ENCODE results near the gene WLS.

Gene WLS

GRCh38 chr1:68202239-68202832 lies 30.0 kb downstream of the WLS start:
- DNase-seq (ENCODE audit: extremely low read depth in 1 of 2, low read depth in 1 of 2) = no peak

GRCh38 chr1:68201546-68202238 lies 30.6 kb downstream of the WLS start:
- no peak for DNase-seq (ENCODE audit: extremely low read depth in 1 of 2, low read depth in 1 of 2)

- DNase-seq (ENCODE audit: extremely low read depth in 1 of 2, low read depth in 1 of 2) = no peak
Observed at GRCh38 chr1:68199603-68200002, 32.7 kb downstream of the WLS start.

- DNase-seq (ENCODE audit: extremely low read depth in 1 of 2, low read depth in 1 of 2) = no peak
Observed at GRCh38 chr1:68198752-68199151, 33.6 kb downstream of the WLS start.

- no peak for DNase-seq (ENCODE audit: extremely low read depth in 1 of 2, low read depth in 1 of 2)
Observed at GRCh38 chr1:68197891-68198290, 34.4 kb downstream of the WLS start.

- DNase-seq (ENCODE audit: extremely low read depth in 1 of 2, low read depth in 1 of 2) = no peak
Observed at GRCh38 chr1:68197461-68197860, 34.9 kb downstream of the WLS start.

DNA sequence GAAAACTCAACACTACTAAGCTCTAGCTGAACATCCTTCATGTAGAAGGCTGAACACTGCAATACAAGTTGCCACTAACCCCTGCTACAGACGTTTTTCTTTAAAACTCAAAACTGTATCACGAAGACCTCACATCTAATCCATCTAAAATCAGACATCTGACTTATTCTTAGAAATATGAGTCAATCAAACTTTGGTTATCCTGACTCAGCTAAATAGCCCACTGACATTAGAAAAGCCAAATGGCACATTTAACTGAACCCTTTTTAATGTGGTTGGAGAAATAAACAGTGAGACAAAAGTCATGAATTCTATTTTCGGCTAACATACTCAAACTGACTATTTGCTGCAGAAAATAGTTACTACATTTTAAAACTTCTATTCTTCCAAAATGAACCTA lies 35.6 kb downstream of the WLS start:
- no peak for DNase-seq (ENCODE audit: extremely low read depth in 1 of 2, low read depth in 1 of 2)

DNA sequence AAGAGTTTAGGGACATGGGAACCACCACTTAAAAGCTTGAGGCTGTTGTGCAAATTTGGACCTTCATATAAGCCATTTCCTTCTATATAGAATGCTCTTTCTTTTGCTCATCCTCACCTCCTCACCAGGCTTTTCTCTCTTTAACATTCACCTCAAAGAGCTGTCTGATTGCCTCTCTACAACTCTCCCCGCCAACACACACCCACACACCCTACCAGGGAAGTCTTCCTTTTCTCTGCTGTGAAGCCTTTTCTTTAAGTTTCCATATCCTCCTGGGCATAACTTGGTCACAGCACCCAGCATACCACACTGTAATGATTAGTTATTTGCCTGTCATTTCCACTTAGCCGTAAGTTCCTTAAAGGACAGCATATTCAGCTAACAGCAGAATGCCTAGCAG lies 40.6 kb downstream of the WLS start:
- no peak for DNase-seq (ENCODE audit: extremely low read depth in 1 of 2, low read depth in 1 of 2)

- DNase-seq (ENCODE audit: extremely low read depth in 1 of 2, low read depth in 1 of 2) = no peak
Observed at GRCh38 chr1:68188644-68189340, 43.5 kb downstream of the WLS start.

DNA sequence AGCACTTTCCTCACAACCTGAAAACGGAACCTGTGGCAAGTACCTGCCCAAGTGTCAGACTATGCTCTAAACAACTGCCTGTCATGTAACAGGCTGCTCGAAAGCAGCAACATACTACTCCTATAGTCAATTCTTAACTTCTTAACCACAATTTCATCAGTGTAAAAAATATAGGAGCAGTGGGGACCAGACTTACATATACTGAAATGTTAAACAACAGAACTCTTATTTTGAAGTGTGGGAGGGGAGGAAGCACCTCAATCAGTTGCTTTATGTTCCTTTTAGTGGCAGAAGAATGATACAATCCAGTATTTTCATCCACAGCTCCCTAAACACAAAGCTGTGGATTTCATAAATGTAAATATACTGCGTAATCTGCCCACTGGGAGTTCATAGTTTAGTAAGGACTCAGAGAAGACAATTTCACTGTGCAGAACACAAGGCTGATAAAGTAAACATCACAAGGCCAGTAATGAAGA lies 44.2 kb downstream of the WLS start:
- no peak for DNase-seq (ENCODE audit: extremely low read depth in 1 of 2, low read depth in 1 of 2)

DNA sequence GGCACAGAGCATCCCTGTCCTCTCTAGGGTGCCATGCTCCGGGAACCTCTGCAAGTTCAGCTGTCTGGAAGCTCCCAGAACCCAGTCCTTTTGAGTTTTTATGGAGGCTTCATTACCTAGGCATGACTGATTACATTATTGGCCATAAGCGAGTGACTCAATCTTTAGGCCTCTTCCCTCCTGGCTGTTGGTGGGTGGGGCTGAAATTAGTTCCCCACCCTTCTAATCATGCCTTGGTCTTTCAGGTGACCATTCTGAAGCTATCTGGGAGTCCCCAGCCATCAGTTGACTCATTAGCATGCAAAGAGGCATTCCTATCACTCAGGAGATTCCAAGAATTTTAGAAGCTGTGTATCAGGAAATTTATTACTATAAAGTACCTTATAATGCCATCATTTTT lies 46.6 kb downstream of the WLS start:
- DNase-seq (ENCODE audit: extremely low read depth in 1 of 2, low read depth in 1 of 2) = no peak

DNA sequence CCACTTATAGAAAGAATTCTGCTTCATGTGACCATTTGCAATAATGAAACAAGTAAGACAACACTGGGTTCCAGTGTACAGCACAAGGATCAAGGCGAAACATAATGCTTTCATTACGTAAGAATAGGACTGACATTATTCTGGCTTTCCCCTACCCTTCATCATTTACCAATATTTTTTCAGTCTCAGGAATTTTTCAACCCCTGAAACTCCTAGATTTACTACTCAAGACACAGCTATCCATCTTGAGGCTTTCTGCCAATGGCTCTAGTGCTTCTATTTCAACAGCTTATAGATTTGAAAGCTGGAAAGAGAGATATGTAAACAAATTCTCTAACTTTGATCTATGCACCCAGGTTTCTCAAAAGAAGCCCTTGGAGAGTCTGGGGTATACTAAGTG lies 48.4 kb downstream of the WLS start:
- no peak for DNase-seq (ENCODE audit: extremely low read depth in 1 of 2, low read depth in 1 of 2)

DNA sequence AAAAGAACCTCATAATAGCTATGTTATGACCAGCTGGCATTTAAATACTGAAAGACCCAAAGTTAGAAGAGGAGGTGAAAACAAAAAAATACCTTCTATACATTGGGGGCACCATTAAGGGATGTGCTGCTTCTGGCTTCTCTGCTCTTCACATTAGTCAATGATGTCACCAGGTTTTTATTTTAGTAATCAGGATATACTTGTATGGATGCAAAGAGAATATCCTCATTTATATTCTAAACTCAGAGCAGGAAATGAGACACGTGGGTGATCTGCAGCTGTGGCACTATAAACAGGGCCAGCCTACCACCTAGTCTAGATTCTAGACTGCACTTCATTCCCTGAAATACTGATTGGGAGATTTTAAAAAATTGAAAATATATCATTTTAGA lies 51.2 kb downstream of the WLS start:
- DNase-seq (ENCODE audit: extremely low read depth in 1 of 2, low read depth in 1 of 2) = no peak

DNA sequence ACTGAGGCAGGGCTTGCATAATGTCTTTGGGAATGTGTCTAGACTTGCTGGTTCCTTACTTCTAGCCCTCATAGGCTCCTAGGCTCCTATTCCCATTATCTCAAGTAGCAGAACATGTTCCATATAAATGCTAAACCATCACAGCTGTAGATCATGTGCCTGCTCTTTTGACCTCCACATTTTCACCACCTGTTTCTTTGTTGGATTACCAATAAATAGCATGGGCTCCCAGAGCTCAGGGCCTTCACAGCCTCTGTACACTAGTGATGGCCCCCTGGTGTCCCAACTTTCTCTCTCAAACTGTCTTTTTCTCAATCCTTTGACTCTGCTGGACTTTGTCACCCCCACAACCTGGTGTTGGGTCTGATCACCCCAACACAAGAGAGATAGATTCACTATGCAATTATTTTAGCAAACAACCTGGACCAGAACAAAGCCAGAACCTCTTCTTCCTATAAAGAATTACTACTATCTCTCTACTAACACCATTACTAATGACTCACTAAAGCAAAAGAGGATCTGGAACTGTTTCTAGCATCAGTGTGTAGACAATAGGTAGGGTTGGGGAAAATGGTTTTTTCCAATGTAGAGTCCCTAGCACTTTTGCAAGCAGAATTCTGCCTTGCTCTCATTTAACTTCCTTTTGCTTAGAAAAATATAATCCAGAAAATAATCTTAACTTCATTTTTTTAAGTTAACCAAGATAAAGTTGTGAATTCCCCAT lies 51.7 kb downstream of the WLS start:
- DNase-seq (ENCODE audit: extremely low read depth in 1 of 2, low read depth in 1 of 2) = no peak

GRCh38 chr1:68178821-68179490 lies 53.4 kb downstream of the WLS start:
- DNase-seq (ENCODE audit: extremely low read depth in 1 of 2, low read depth in 1 of 2) = no peak

DNA sequence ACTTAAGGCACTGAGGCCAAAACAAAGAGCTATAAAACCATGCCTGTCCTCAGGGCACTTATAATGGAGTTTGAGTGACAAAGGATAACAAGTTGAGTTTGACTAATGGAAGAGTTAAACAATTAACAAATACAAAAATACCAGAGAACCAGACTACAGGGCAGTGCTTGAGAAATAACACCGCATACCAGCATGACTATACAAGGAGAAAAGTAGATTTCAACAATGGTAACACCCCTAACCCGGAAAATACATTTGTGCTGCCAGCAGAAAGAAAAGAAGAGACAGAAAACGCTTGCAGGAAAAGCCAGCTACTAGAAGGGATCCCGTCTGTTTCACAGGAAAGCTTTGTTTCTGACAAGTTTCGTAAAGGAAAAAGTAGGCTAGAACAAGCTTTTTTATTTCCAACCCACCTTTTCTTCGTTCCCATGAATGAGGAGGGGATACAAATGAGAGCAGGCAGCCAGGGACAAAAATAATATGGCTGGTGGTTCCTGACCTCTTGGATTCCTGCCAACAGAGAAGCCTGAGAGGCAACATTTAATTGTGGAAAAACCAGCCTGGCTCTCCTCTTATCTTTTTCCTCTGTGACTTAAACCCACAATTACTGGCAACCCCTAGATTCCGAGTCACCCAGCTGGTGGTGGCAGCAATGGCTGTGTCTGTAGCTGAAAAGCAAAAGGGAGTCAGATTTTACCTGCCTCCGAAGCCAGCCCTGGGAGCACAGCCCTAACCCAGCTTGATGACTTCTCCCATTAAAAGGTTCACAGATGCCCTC lies 56.5 kb downstream of the WLS start:
- no peak for DNase-seq (ENCODE audit: extremely low read depth in 1 of 2, low read depth in 1 of 2)

GRCh38 chr1:68174738-68175113 lies 57.6 kb downstream of the WLS start:
- DNase-seq (ENCODE audit: extremely low read depth in 1 of 2, low read depth in 1 of 2) = no peak

- no peak for DNase-seq (ENCODE audit: extremely low read depth in 1 of 2, low read depth in 1 of 2)
Observed at GRCh38 chr1:68173936-68174737, 58.2 kb downstream of the WLS start.

DNA sequence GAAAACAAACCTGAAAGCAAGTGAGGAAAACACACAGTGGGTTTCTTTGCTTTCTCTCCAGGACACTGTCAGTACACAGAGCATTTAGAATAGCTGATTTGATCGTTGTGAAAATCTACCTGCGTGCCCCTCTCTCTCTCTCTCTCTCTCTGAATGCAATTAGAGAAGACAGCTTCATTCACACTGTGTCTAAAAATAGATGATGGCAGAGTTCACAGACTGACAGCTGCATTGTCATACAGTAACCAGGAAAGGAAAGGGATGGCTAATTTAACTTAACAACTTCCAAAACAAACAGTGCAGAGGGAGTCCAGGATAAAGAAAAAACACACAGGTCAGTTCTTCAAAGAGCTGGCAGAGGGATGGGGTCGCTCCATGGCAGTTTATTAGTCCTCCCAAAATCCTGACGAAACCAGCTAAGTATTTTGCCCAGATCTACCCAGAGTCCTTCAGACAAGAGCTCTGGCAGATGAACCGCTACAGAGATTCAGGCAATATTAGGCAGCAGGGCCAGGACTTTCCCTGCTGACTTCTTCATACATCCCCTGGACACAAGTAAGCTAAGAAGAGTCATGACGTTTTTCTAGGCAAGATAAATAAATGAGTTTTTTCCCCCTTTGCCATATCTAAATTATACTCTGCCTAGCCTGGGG lies 58.9 kb downstream of the WLS start:
- DNase-seq (ENCODE audit: extremely low read depth in 1 of 2, low read depth in 1 of 2) = no peak

Data from stimulated activated CD8-positive, alpha-beta memory T cell treated with anti-CD3 and anti-CD28 coated beads, Interleukin-7, amount 100 ng/mL, for 48 hours (primary cell).